Measurements from ENCODE around the gene WDR12. TPM values are rescaled to one million over a fixed set of nuclear protein-coding genes. Genes with fewer than 3 reads are reported as not detected.
A peak's percentile ranks its signal among the peaks of the same experiment; 100 is the strongest.
"Not testable (repeated sequence)": the region's sequence is repeated elsewhere in the genome, so short reads cannot be mapped to it uniquely, and the experiment has no call there.

The WDR12 gene
- total and polyA plus RNA-seq, 9 donors = 7.7 to 45.2 (median 29.2) TPM

DNA sequence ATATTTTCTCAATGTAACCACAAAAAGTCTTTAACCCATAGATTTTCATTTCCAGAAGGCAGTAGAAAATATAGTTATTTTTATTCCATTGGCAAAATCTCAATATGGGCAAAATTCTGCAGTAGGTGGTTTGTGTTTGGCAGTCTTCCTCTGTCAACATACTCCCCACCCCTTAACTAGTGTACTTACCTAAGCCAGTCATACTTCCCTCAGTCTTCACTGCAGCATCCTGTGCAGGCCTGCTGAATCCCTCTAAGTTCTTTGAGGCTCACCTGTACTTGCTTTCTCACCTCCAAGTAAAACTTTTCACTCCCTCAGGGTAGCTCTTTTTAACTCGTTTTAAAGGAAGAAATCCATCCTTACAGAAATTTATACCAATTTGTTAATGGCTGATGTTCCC is 7.4 kb upstream of the WDR12 start:
- H3K9me3 ChIP-seq = no peaks in the 10 kb centered on the region
- 93 to 96% (median 94%) methylated on average over 1 of the region's 1 CpG for WGBS, 3 donors
- intact Hi-C loops (cut with DNase I) = no loop called here
- TF ChIP-seq, protein P1, sequence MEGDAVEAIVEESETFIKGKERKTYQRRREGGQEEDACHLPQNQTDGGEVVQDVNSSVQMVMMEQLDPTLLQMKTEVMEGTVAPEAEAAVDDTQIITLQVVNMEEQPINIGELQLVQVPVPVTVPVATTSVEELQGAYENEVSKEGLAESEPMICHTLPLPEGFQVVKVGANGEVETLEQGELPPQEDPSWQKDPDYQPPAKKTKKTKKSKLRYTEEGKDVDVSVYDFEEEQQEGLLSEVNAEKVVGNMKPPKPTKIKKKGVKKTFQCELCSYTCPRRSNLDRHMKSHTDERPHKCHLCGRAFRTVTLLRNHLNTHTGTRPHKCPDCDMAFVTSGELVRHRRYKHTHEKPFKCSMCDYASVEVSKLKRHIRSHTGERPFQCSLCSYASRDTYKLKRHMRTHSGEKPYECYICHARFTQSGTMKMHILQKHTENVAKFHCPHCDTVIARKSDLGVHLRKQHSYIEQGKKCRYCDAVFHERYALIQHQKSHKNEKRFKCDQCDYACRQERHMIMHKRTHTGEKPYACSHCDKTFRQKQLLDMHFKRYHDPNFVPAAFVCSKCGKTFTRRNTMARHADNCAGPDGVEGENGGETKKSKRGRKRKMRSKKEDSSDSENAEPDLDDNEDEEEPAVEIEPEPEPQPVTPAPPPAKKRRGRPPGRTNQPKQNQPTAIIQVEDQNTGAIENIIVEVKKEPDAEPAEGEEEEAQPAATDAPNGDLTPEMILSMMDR (IDR thresholded peaks at IDR 0.05) = no peak
- TF ChIP-seq POLR2A (IDR thresholded peaks at IDR 0.05) (no peak), EP300 (IDR thresholded peaks at IDR 0.05) (no peak)
- no peak overlapping the region for H3K4me3 ChIP-seq
- H3K36me3 ChIP-seq = no peaks in the 10 kb centered on the region
- no peak for DNase-seq
- no peaks in the 10 kb centered on the region for H3K27me3 ChIP-seq
- H3K27ac ChIP-seq = no peak overlapping the region
- no peaks in the 10 kb centered on the region for H3K4me1 ChIP-seq (ENCODE audit: insufficient read depth)

DNA sequence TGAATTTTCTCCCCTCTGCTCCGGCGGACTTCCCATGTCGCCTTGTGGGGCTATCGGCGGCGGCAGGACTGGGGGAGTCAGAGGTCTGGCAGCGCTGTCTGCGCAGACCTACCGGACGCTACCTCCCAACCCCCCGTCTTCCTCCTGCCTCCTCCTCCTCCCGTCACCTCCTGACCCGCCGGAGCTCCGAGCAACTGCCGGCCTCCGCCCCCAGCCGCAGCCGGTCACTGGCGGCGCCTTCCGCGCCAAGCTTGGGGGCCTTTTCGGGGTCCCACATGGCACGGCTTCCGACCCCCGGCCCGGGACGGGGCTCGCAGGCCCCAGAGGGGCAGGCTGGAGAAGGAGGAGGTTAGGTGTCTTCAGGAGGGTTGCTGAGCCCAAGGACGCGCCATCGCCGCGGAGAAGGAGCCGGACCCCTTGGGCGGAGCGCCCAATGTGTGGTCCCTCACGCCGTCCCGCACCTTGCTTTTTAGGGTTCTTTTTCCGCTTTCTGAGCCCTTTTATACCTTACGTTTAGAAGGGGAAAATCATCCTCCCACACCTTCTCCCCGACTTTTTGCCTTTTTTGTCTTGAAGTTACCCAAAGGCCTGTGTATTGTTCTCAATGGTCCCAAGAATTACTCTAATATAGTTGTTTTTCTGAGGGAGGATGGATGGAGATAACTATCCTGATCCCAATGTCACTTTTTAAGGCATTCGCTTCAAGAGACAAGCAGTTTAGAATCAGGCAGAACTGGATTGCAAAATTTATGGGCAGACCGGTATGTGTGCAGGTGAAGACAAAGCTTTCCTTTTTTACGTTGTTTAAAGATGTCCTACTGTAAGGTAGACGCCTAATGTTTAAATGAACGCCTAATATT is 1.1 kb upstream of the WDR12 start:
- H3K4me3 ChIP-seq = peak overlapping the region; percentile 72
- H3K36me3 ChIP-seq; H3K27me3 ChIP-seq; H3K4me1 ChIP-seq (ENCODE audit: insufficient read depth); H3K9me3 ChIP-seq; intact Hi-C loops (cut with DNase I): not testable (repeated sequence)
- WGBS, 3 donors = 4 to 8% (median 7%) methylated on average over 8 to 16 of the region's 49 CpGs
- peak in 3 of 5 donors; percentile 45 to 61 (median 54) for DNase-seq
- H3K27ac ChIP-seq = peak overlapping the region; percentile 50 to 62

DNA sequence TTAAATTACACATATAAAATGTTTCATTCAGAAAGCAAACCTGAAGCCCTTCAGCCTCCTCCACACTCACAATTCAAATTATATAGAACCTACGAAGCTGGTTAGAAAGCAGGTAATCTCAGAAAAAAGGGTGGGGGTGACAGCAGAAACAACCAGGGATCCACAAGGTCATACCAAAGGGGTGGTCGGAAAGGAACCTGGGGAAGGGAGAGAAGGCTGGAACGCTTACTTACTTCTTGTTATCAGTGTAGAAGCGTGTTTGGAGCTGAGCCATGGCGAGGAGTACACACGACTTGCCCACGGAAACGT is 316 bp downstream of the WDR12 start:
- H3K36me3 ChIP-seq = no peaks in the 10 kb centered on the region
- H3K27me3 ChIP-seq = no peaks in the 10 kb centered on the region
- DNase-seq = peak in 2 of 5 donors; percentile 55 to 65
- H3K4me3 ChIP-seq = peak overlapping the region; percentile 72
- no peaks in the 10 kb centered on the region for H3K4me1 ChIP-seq (ENCODE audit: insufficient read depth)
- TF ChIP-seq POLR2A (IDR thresholded peaks at IDR 0.05) (no peak), EP300 (IDR thresholded peaks at IDR 0.05) (no peak)
- TF ChIP-seq, protein P1 (IDR thresholded peaks at IDR 0.05) = no peak
- intact Hi-C loops (cut with DNase I) = no loop called here
- 0% methylated on average over 8 of the region's 8 CpGs for WGBS, 3 donors
- H3K27ac ChIP-seq = no peak overlapping the region
- no peaks in the 10 kb centered on the region for H3K9me3 ChIP-seq

DNA sequence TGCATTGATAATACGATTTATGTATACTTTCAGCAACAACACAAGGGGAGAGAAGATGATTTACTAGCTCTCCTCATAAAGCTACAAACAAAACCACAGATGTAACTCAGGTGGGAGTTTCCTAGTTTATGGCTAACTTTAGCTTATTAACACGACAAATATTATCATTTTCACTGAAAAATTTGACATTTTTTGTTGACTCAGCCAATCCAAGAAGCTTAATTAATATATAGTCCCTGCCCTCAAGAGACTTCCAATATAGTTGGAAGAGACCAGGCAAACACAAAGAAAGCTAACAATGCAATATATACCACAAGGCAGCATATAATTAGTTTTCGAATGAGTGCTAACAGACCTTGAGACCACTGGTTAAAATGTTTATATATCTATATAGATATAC is 775 bp downstream of the WDR12 start:
- WGBS, 3 donors = 4 to 5% (median 4%) methylated on average over 3 of the region's 3 CpGs
- Histone ChIP-seq H3K4me3 (peak overlapping the region; percentile 72), H3K9me3 (no peaks in the 10 kb centered on the region), H3K27ac (no peak overlapping the region), H3K36me3 (no peaks in the 10 kb centered on the region), H3K27me3 (no peaks in the 10 kb centered on the region), H3K4me1 (ENCODE audit: insufficient read depth) (no peaks in the 10 kb centered on the region)
- TF ChIP-seq POLR2A (IDR thresholded peaks at IDR 0.05) (no peak), EP300 (IDR thresholded peaks at IDR 0.05) (no peak)
- TF ChIP-seq, protein P1 (IDR thresholded peaks at IDR 0.05) = no peak
- no peak for DNase-seq
- intact Hi-C loops (cut with DNase I) = no loop called here

DNA sequence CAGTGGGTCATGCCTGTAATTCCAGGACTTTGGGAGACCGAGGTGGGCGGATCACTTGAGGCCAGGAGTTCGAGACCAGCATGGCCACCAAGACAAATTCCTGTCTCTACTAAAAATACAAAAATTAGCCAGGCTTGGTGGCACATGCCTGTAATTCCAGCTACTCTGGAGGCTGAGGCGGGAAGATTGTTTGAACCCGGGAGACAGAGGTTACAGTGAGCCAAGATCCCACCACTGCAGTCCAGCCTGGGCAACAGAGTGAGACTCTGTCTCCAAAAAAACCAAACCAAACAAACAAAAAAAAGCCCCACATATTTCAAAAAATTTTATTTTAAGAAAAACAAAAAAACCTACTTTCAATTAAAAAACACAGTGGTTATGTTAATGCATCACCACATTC is 1.2 kb downstream of the WDR12 start:
- H3K4me1 ChIP-seq (ENCODE audit: insufficient read depth); H3K27ac ChIP-seq; H3K9me3 ChIP-seq; H3K27me3 ChIP-seq; intact Hi-C loops (cut with DNase I); DNase-seq; H3K4me3 ChIP-seq; H3K36me3 ChIP-seq: not testable (repeated sequence)
- WGBS, 3 donors = 74 to 83% (median 76%) methylated on average over 5 of the region's 5 CpGs

Measured in ovary (tissue), 9 donors.